WTC11 (cell line): ENCODE measurements around the gene SLC12A9. TPM values are rescaled to one million over a fixed set of nuclear protein-coding genes. Genes with fewer than 3 reads are reported as not detected.

Source experiments
- ATAC-seq: fragments of 200-7000 bp; cut with Tn5 transposase; 2 replicates; pipeline ENCODE4 v1.10.0; 2021; ENCODE audit warnings: mild to moderate bottlenecking, moderate library complexity
- CTCF ChIA-PET: fragments of 300-600 bp; sonication (Branson Sonifier 250); formaldehyde crosslinking; loops from one replicate; lab custom pipeline; 2021; ENCODE audit warnings: antibody characterized with exemption; lab: Charles Lee
- POLR2A ChIA-PET: fragments of 350-600 bp; sonication (Branson Sonifier 250); formaldehyde crosslinking; loops from one replicate; lab custom pipeline; 2021; ENCODE audit warnings: antibody characterized with exemption; lab: Charles Lee
- DNase-seq: peaks from one replicate; pipeline ENCODE4 v3.0.0; 2021; ENCODE audit warnings: low spot score
- H3K27ac Mint-ChIP-seq: 2 replicates; pipeline ENCODE4 v1.8.0; 2021; ENCODE audit warnings: mixed read lengths
- H3K27me3 Mint-ChIP-seq: 2 replicates; pipeline ENCODE4 v1.8.0; 2021; ENCODE audit warnings: low read depth, mild to moderate bottlenecking, moderate library complexity, mixed read lengths
- H3K36me3 Mint-ChIP-seq: 2 replicates; pipeline ENCODE4 v1.8.0; 2021; ENCODE audit warnings: mixed read lengths
- H3K4me1 Mint-ChIP-seq: 2 replicates; pipeline ENCODE4 v1.8.0; 2022; ENCODE audit warnings: mixed read lengths
- H3K4me3 Mint-ChIP-seq: 2 replicates; pipeline ENCODE4 v1.8.0; 2021; ENCODE audit warnings: mild to moderate bottlenecking, moderate library complexity, mixed read lengths
- H3K9me3 Mint-ChIP-seq: 2 replicates; pipeline ENCODE4 v1.8.0; 2021; ENCODE audit warnings: mixed read lengths
- AR ChIP-seq: fragments of 250-450 bp; sonication (Bioruptor Pico); IDR thresholded peaks from 2 replicates; pipeline ENCODE4 v1.9.0; 2021; ENCODE audit warnings: mild to moderate bottlenecking
- ATF6 ChIP-seq: sonication (generic); formaldehyde crosslinking; IDR thresholded peaks from 2 replicates; pipeline ENCODE4 v1.8.1; 2023; ENCODE audit warnings: mild to moderate bottlenecking, missing genetic modification reagents
- CDX4 ChIP-seq: fragments of 250-450 bp; sonication (Bioruptor Pico); IDR thresholded peaks from 2 replicates; pipeline ENCODE4 v1.9.0; 2021; ENCODE audit warnings: moderate library complexity, mild to moderate bottlenecking, inconsistent platforms, borderline replicate concordance
- ESRRA ChIP-seq: sonication (generic); formaldehyde crosslinking; IDR thresholded peaks from 2 replicates; pipeline ENCODE4 v1.8.1; 2022; ENCODE audit warnings: mild to moderate bottlenecking, missing genetic modification reagents, borderline replicate concordance
- HMGXB4 ChIP-seq: sonication (generic); formaldehyde crosslinking; IDR thresholded peaks from 2 replicates; pipeline ENCODE4 v1.8.1; 2023; ENCODE audit warnings: mild to moderate bottlenecking, moderate library complexity, missing genetic modification reagents
- IRF2 ChIP-seq: sonication (generic); formaldehyde crosslinking; IDR thresholded peaks from 2 replicates; pipeline ENCODE4 v1.8.0; 2022; ENCODE audit warnings: low read depth, missing genetic modification reagents, borderline replicate concordance
- NFATC4 ChIP-seq: fragments of 250-450 bp; sonication (Bioruptor Pico); IDR thresholded peaks from 2 replicates; pipeline ENCODE4 v1.9.0; 2021; ENCODE audit warnings: mild to moderate bottlenecking
- NR2C2 ChIP-seq: sonication (generic); formaldehyde crosslinking; IDR thresholded peaks from 2 replicates; pipeline ENCODE4 v1.8.0; 2022; ENCODE audit warnings: mild to moderate bottlenecking, missing genetic modification reagents
- SP1 ChIP-seq: sonication (generic); formaldehyde crosslinking; conservative IDR thresholded peaks from 2 replicates; pipeline ENCODE4 v1.8.1; 2022; ENCODE audit warnings: missing genetic modification reagents
- TCF7 ChIP-seq: sonication (generic); formaldehyde crosslinking; IDR thresholded peaks from 2 replicates; pipeline ENCODE4 v1.8.0; 2022; ENCODE audit warnings: mild to moderate bottlenecking, low read depth, missing genetic modification reagents, moderate library complexity
- ZNF317 ChIP-seq: sonication (generic); formaldehyde crosslinking; IDR thresholded peaks from 2 replicates; pipeline ENCODE4 v1.8.1; 2023; ENCODE audit warnings: low read depth, mild to moderate bottlenecking, moderate library complexity, missing genetic modification reagents, borderline replicate concordance
- ZNF532 ChIP-seq: fragments of 250-450 bp; sonication (Bioruptor Pico); IDR thresholded peaks from 2 replicates; pipeline ENCODE4 v1.9.0; 2021; ENCODE audit warnings: mild to moderate bottlenecking, borderline replicate concordance
- total RNA-seq: library from RNA; stranded (reverse); gene quantifications from 3 replicates; pipeline ENCODE4 v1.2.3, GENCODE V29; 2021

Gene SLC12A9
- total RNA-seq, 1 experiment from 2014 or later, result 39.3 TPM

GRCh38 chr7:100911484-100911883 lies 59.0 kb downstream of the SLC12A9 start:
- Mint-ChIP-seq H3K4me1 (peaks cover 5% of the 10 kb centered on the region), H3K4me3 (no peak overlapping the region), H3K27me3 (no peaks in the 10 kb centered on the region; the same call in none of the 2 replicates), H3K9me3 (peaks cover 6% of the 10 kb centered on the region), H3K36me3 (0 out of 2 replicates have a peak, but pooled peaks cover 5% of the 10 kb centered on the region), H3K27ac (no peak overlapping the region)
- POLR2A ChIA-PET, result no interaction called here
- ATAC-seq, result no peak
- no peak for DNase-seq
- CTCF ChIA-PET, result interaction anchor here (1.1 to 2.7 kb wide), 3 partner anchors 16 to 55 kb away, joined by 4 to 9 read pairs (median 4); partner anchors contain the start of gene ACHE
- TF ChIP-seq TCF7 (CRISPR knock-in tag) (no peak), NR2C2 (CRISPR knock-in tag) (no peak), ESRRA (CRISPR knock-in tag) (no peak), SP1 (no peak), ZNF317 (CRISPR knock-in tag) (no peak)

GRCh38 chr7:100914208-100914878 lies 61.8 kb downstream of the SLC12A9 start:
- Mint-ChIP-seq H3K27ac (no peak overlapping the region), H3K4me3 (no peak overlapping the region), H3K9me3 (no peaks in the 10 kb centered on the region), H3K27me3 (no peaks in the 10 kb centered on the region; the same call in 1 of the 2 replicates), H3K36me3 (no peaks in the 10 kb centered on the region), H3K4me1 (peaks cover 20% of the 10 kb centered on the region)
- DNase-seq (no peak), ATAC-seq (no peak)
- TF ChIP-seq IRF2 (CRISPR knock-in tag) (no peak), NFATC4 (CRISPR knock-in tag) (no peak), HMGXB4 (CRISPR knock-in tag) (no peak), ATF6 (no peak), ZNF532 (CRISPR knock-in tag) (no peak), AR (CRISPR knock-in tag) (no peak), CDX4 (no peak)
- ChIA-PET POLR2A (no interaction called here), CTCF (no interaction called here)
